Osteoblast (primary cell): ENCODE data around the gene MAP3K5. TPM values are rescaled to one million over a fixed set of nuclear protein-coding genes. Genes with fewer than 3 reads are reported as not detected.

ENCODE experiments used
- DNase-seq: peaks from one replicate; pipeline ENCODE4 v3.0.0; 2011; ENCODE audit warnings: low spot score, mixed read lengths; ENCODE audit not compliant: insufficient read length; ENCODE audit errors: missing footprints
- H2AFZ ChIP-seq: 2 replicates; pipeline ENCODE4 v1.6.0; 2011; ENCODE audit warnings: mild to moderate bottlenecking, low read length
- H3K27ac ChIP-seq: 2 replicates; pipeline ENCODE4 v1.5.1; 2011; ENCODE audit warnings: mild to moderate bottlenecking, low read depth, low read length, moderate library complexity
- H3K27me3 ChIP-seq: 2 replicates; pipeline ENCODE4 v1.6.0; 2012; ENCODE audit warnings: mild to moderate bottlenecking, control low read depth, inconsistent platforms, low read length, moderate library complexity; ENCODE audit not compliant: insufficient read depth
- H3K36me3 ChIP-seq: 2 replicates; pipeline ENCODE4 v1.5.1; 2011; ENCODE audit warnings: mild to moderate bottlenecking, low read length, control low read depth, moderate library complexity; ENCODE audit not compliant: insufficient read depth
- H3K4me1 ChIP-seq: 2 replicates; pipeline ENCODE4 v1.5.1; 2011; ENCODE audit warnings: mild to moderate bottlenecking, low read length, control low read depth, moderate library complexity; ENCODE audit not compliant: insufficient read depth
- H3K4me2 ChIP-seq: 2 replicates; pipeline ENCODE4 v1.6.0; 2011; ENCODE audit warnings: mild to moderate bottlenecking, low read length; ENCODE audit not compliant: insufficient read depth
- H3K4me3 ChIP-seq: fragments of 200-600 bp; sonication (generic); 3 replicates; pipeline ENCODE4 v1.5.1; 2012; ENCODE audit warnings: mild to moderate bottlenecking, low read length, inconsistent platforms; ENCODE audit not compliant: insufficient read depth
- H3K79me2 ChIP-seq: 2 replicates; pipeline ENCODE4 v1.6.0; 2012; ENCODE audit warnings: mild to moderate bottlenecking, low read length, control low read depth, inconsistent platforms; ENCODE audit not compliant: insufficient read depth
- H3K9me3 ChIP-seq: 2 replicates; pipeline ENCODE4 v1.5.1; 2011; ENCODE audit warnings: low read depth, low read length, control low read depth
- H4K20me1 ChIP-seq: 2 replicates; pipeline ENCODE4 v1.6.0; 2012; ENCODE audit warnings: mild to moderate bottlenecking, low read length, control low read depth; ENCODE audit not compliant: insufficient read depth
- total RNA-seq: library from RNA; depleted of rRNA; stranded (reverse); fragments of >200 nt; gene quantifications from 2 replicates; pipeline ENCODE4 v1.2.3, GENCODE V29; 2012
- TF ChIP-seq, protein P1 (sequence below): IDR thresholded peaks from 2 replicates; pipeline ENCODE4 v1.5.1; 2011; ENCODE audit warnings: mild to moderate bottlenecking, low read depth, low read length, moderate library complexity; ENCODE audit errors: extremely low read depth

MAP3K5 gene
- total RNA-seq, 1 donor = 8.3 TPM

DNA sequence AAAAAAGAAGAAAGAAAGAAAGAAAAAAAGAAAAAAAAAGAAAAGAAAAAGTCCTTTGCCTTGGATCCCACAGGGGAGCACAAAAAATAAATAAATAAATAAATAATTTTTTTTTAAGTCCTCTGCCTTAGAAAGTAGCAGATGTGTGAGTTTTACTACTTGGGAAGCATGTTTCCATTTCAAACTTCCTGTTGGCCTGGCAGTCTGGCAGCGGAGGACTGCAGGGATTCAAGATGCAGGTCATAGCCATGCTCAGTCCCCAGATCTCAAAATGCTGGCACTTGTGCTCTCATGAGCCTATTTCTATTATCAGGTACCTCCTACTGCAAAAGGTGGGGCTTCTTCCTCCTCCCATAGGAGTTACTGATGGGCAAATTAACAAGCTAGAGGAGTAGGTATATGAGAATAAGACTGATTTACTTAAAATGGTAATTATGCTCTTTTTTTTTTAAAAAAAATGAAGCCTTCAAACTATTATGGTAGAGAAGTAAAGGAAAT is 187.9 kb downstream of the MAP3K5 start:
- Histone ChIP-seq H3K9me3 (no peaks in the 10 kb centered on the region), H3K79me2 (no peaks in the 10 kb centered on the region), H3K36me3 (no peaks in the 10 kb centered on the region), H3K4me3 (no peak overlapping the region), H3K27me3 (no peaks in the 10 kb centered on the region), H3K27ac (no peak overlapping the region), H3K4me2 (no peak overlapping the region), H2AFZ (no peak overlapping the region), H4K20me1 (no peaks in the 10 kb centered on the region), H3K4me1 (peaks cover 23% of the 10 kb centered on the region)
- DNase-seq = no peak
- TF ChIP-seq, protein P1, sequence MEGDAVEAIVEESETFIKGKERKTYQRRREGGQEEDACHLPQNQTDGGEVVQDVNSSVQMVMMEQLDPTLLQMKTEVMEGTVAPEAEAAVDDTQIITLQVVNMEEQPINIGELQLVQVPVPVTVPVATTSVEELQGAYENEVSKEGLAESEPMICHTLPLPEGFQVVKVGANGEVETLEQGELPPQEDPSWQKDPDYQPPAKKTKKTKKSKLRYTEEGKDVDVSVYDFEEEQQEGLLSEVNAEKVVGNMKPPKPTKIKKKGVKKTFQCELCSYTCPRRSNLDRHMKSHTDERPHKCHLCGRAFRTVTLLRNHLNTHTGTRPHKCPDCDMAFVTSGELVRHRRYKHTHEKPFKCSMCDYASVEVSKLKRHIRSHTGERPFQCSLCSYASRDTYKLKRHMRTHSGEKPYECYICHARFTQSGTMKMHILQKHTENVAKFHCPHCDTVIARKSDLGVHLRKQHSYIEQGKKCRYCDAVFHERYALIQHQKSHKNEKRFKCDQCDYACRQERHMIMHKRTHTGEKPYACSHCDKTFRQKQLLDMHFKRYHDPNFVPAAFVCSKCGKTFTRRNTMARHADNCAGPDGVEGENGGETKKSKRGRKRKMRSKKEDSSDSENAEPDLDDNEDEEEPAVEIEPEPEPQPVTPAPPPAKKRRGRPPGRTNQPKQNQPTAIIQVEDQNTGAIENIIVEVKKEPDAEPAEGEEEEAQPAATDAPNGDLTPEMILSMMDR = no peak

DNA sequence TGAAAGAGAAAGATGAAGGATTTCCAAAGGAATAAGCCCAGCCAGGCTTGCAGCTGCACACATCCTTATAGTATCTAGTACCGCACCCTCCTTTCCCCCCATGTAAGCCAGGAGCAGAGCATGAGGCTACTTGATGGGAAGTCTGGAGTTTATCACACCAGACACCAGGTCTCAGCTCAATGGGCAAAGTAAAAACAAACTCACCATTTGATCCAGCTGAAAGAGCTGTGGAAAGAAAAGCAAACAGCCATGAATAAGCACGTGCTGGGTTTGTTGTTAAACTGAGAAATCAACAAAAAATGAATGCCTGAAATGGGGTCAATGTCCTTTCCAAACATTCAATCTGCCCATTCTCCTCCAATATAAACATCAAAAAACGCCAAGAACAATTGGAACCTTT is 191.5 kb downstream of the MAP3K5 start:
- TF ChIP-seq, protein P1 = no peak
- DNase-seq = peak; percentile 48

DNA sequence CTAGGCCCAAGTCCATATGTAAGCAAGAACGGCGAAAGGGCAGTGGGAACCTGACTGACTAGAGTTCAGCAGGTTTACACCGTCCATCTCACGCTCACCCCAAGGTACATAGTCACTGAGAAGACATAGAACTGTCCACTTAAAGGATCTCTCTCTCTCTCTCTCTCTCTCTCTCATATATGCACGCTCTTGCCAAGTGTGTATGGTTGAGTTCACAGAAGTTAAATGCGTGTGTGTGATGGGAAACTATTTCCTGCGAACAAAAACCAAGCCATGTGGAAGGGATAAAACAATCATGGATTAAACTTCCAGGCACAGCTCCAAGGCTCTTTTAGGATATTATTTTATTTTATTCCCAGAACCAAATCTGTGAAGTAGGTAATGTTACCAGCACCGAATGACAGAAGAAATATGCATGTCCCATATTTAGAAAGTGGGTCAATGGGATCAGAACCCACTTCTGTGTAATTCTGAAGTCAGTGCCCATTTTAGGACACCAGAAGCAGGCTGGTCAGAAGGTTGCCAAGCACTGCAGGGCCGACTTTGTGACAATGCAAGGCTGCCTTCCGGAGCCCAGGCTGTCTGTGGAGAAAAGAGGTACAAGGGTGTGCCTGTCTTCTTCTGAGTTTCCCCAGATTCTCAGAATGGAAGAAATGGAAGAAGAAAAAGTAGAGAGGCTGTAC is 192.8 kb downstream of the MAP3K5 start:
- H3K4me1 ChIP-seq = peaks cover 5% of the 10 kb centered on the region
- H3K36me3 ChIP-seq = no peaks in the 10 kb centered on the region
- H3K9me3 ChIP-seq = no peaks in the 10 kb centered on the region
- no peak overlapping the region for H2AFZ ChIP-seq
- no peaks in the 10 kb centered on the region for H3K79me2 ChIP-seq
- TF ChIP-seq, protein P1 = no peak
- no peaks in the 10 kb centered on the region for H3K27me3 ChIP-seq
- DNase-seq = no peak
- H4K20me1 ChIP-seq = no peaks in the 10 kb centered on the region
- H3K4me2 ChIP-seq = no peak overlapping the region
- H3K4me3 ChIP-seq = no peak overlapping the region
- H3K27ac ChIP-seq = no peak overlapping the region

More for the DNA sequence above, 191.5 kb downstream of the MAP3K5 start:
- H3K4me1 ChIP-seq = no peaks in the 10 kb centered on the region
- no peaks in the 10 kb centered on the region for H3K27me3 ChIP-seq
- H3K79me2 ChIP-seq = no peaks in the 10 kb centered on the region
- no peak overlapping the region for H3K4me3 ChIP-seq
- H3K36me3 ChIP-seq = no peaks in the 10 kb centered on the region
- no peaks in the 10 kb centered on the region for H4K20me1 ChIP-seq
- no peak overlapping the region for H2AFZ ChIP-seq
- no peak overlapping the region for H3K4me2 ChIP-seq
- H3K27ac ChIP-seq = no peak overlapping the region
- no peaks in the 10 kb centered on the region for H3K9me3 ChIP-seq

DNA sequence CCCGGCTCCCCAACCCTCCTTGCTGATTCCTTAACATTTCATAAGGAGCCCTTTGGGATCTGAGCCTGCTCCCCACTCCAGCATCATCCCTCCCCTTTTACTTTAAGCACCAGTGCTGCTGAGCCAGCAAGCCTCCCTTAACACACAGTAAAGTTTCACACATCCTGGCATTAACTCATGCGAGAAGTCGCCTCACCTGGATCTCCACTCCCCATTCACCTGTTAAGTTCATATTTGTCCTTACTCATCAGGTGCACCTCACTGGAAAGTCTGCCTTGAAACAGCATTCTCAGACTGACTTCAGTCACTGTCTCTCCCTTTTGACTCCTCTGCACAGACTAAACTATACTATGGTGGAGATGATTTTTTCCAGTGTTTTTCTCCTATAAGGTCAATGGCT is 194.2 kb downstream of the MAP3K5 start:
- no peak for DNase-seq
- TF ChIP-seq, protein P1 = no peak

More for the DNA sequence above, 194.2 kb downstream of the MAP3K5 start:
- no peak overlapping the region for H3K4me2 ChIP-seq
- peaks cover 19% of the 10 kb centered on the region for H3K4me1 ChIP-seq
- no peak overlapping the region for H3K27ac ChIP-seq
- H2AFZ ChIP-seq = no peak overlapping the region
- no peak overlapping the region for H3K4me3 ChIP-seq
- H3K27me3 ChIP-seq = no peaks in the 10 kb centered on the region
- no peaks in the 10 kb centered on the region for H4K20me1 ChIP-seq
- no peaks in the 10 kb centered on the region for H3K79me2 ChIP-seq
- no peaks in the 10 kb centered on the region for H3K36me3 ChIP-seq
- H3K9me3 ChIP-seq = no peaks in the 10 kb centered on the region
